Hepatocyte (in vitro differentiated cells): ENCODE results near the gene STARD13.

Experiments
- CTCF ChIP-seq: fragments of 200-600 bp; sonication (generic); IDR thresholded peaks from 2 replicates; pipeline ENCODE4 v1.5.1; 2016; ENCODE audit warnings: antibody characterized with exemption, mild to moderate bottlenecking; ENCODE audit not compliant: poor library complexity
- EZH2 ChIP-seq: fragments of 200-600 bp; sonication (generic); IDR thresholded peaks from 2 replicates; pipeline ENCODE4 v1.6.1; 2016; ENCODE audit warnings: antibody characterized with exemption, mild to moderate bottlenecking, borderline replicate concordance
- EZH2phosphoT487 ChIP-seq: fragments of 200-600 bp; sonication (generic); IDR thresholded peaks from one replicate; pipeline ENCODE4 v1.6.1; 2018; ENCODE audit warnings: antibody characterized with exemption, mild to moderate bottlenecking, low read depth, moderate library complexity; ENCODE audit not compliant: unreplicated experiment, severe bottlenecking

GRCh38 chr13:33112766-33113165 lies 172.8 kb downstream of the STARD13 start:
- TF ChIP-seq CTCF = no peak
- TF ChIP-seq EZH2 = no peak
- no peak for TF ChIP-seq EZH2phosphoT487
